Liver (tissue), 3 donors: Measurements from ENCODE around the gene TLN1.

Source experiments
- ATF3 ChIP-seq: IDR thresholded peaks from 2 replicates; pipeline ENCODE4 v1.6.1; 2016; ENCODE audit warnings: antibody characterized with exemption
- CTCF ChIP-seq: fragments of 150-350 bp; IDR thresholded peaks from 2 replicates; pipeline ENCODE4 v1.5.1; 2017; ENCODE audit warnings: improper control_type of control experiment, low read depth, low read length; ENCODE audit not compliant: missing input control
- HNF4A ChIP-seq, 2 donors: conservative IDR thresholded peaks; 2 replicates each; pipeline ENCODE4 v1.6.1; 2016; ENCODE audit warnings: antibody characterized with exemption in 2 of 2, mild to moderate bottlenecking in 2 of 2
- MAX ChIP-seq: IDR thresholded peaks from 2 replicates; pipeline ENCODE4 v1.6.1; 2016; ENCODE audit warnings: antibody characterized with exemption
- SP1 ChIP-seq: IDR thresholded peaks from 2 replicates; pipeline ENCODE4 v1.6.1; 2018; ENCODE audit warnings: antibody characterized with exemption, mild to moderate bottlenecking
- YY1 ChIP-seq: IDR thresholded peaks from 2 replicates; pipeline ENCODE4 v1.6.1; 2016; ENCODE audit warnings: antibody characterized with exemption, mild to moderate bottlenecking
- donor health status: healthy.
- donor health status: healthy.

GRCh38 chr9:35688558-35689541 lies 43.1 kb downstream of the TLN1 start:
- TF ChIP-seq CTCF = no peak
- TF ChIP-seq MAX = no peak
- no peak for TF ChIP-seq SP1
- TF ChIP-seq HNF4A (conservative IDR thresholded peaks at IDR 0.05) = no peak
- TF ChIP-seq YY1 = no peak
- no peak for TF ChIP-seq ATF3
